G401 (cell line): ENCODE data around the gene CFAP61. TPM values are rescaled to one million over a fixed set of nuclear protein-coding genes. Genes with fewer than 3 reads are reported as not detected.

ENCODE experiments used
- DNase-seq: peaks from one replicate; pipeline ENCODE4 v3.0.0-alpha.2; 2015; ENCODE audit warnings: low spot score
- in situ Hi-C: cut with HindIII; loops from 2 replicates; pipeline ENCODE4 v1.10.0; 2016; ENCODE audit warnings: low sequenced_read_pairs, mixed read lengths
- total RNA-seq: library from RNA; depleted of rRNA; stranded (reverse); fragments of >200 nt; shearing (Covaris generic); gene quantifications from 2 replicates; pipeline ENCODE4 v1.2.3, GENCODE V29; 2014

CFAP61 gene
- total RNA-seq, 1 experiment from 2014 or later: not detected

GRCh38 chr20:20251317-20251716 is 199.0 kb downstream of the CFAP61 start:
- DNase-seq: no peak
- in situ Hi-C loops: no loop called here

GRCh38 chr20:20251836-20252235 is 199.5 kb downstream of the CFAP61 start:
- DNase-seq: no peak
- in situ Hi-C loops: no loop called here

GRCh38 chr20:20253039-20253743 is 200.9 kb downstream of the CFAP61 start:
- in situ Hi-C loops: no loop called here
- DNase-seq: no peak

GRCh38 chr20:20253744-20254330 is 201.5 kb downstream of the CFAP61 start:
- no peak for DNase-seq
- in situ Hi-C loops: no loop called here

- in situ Hi-C loops: no loop called here
- no peak for DNase-seq
Observed at GRCh38 chr20:20255099-20255498, 202.8 kb downstream of the CFAP61 start.

GRCh38 chr20:20259533-20259932 is 207.2 kb downstream of the CFAP61 start:
- in situ Hi-C loops: no loop called here
- no peak for DNase-seq

GRCh38 chr20:20261159-20261558 is 208.8 kb downstream of the CFAP61 start:
- DNase-seq: no peak
- in situ Hi-C loops: loop anchor here (5.0 kb wide), 1 partner anchor 59 kb away; no protein-coding TSS in a partner anchor

- in situ Hi-C loops: no loop called here
Observed at GRCh38 chr20:20265210-20265609, 212.9 kb downstream of the CFAP61 start.

GRCh38 chr20:20266552-20266951 is 214.2 kb downstream of the CFAP61 start:
- in situ Hi-C loops: no loop called here
- no peak for DNase-seq

More at GRCh38 chr20:20265210-20265609, 212.9 kb downstream of the CFAP61 start:
- no peak for DNase-seq

GRCh38 chr20:20267685-20268370 is 215.5 kb downstream of the CFAP61 start:
- no peak for DNase-seq
- in situ Hi-C loops: no loop called here

GRCh38 chr20:20271271-20271670 is 218.9 kb downstream of the CFAP61 start:
- in situ Hi-C loops: no loop called here
- no peak for DNase-seq

- in situ Hi-C loops: no loop called here
Observed at GRCh38 chr20:20272686-20273085, 220.4 kb downstream of the CFAP61 start.

GRCh38 chr20:20273286-20273685 is 221.0 kb downstream of the CFAP61 start:
- no peak for DNase-seq
- in situ Hi-C loops: no loop called here

More at GRCh38 chr20:20272686-20273085, 220.4 kb downstream of the CFAP61 start:
- no peak for DNase-seq

GRCh38 chr20:20274821-20275220 is 222.5 kb downstream of the CFAP61 start:
- DNase-seq: no peak
- in situ Hi-C loops: no loop called here

GRCh38 chr20:20275636-20276035 is 223.3 kb downstream of the CFAP61 start:
- DNase-seq: no peak
- in situ Hi-C loops: no loop called here

GRCh38 chr20:20276811-20277530 is 224.6 kb downstream of the CFAP61 start:
- DNase-seq: no peak
- in situ Hi-C loops: no loop called here

- no peak for DNase-seq
- in situ Hi-C loops: no loop called here
Observed at GRCh38 chr20:20277894-20278335, 225.6 kb downstream of the CFAP61 start.

- DNase-seq: no peak
- in situ Hi-C loops: no loop called here
Observed at GRCh38 chr20:20286061-20286460, 233.7 kb downstream of the CFAP61 start.

- in situ Hi-C loops: no loop called here
- DNase-seq: no peak
Observed at GRCh38 chr20:20289331-20289730, 237.0 kb downstream of the CFAP61 start.

GRCh38 chr20:20292472-20292871 is 240.1 kb downstream of the CFAP61 start:
- in situ Hi-C loops: no loop called here
- DNase-seq: no peak
